Activated naive CD8-positive, alpha-beta T cell treated with anti-CD3 and anti-CD28 coated beads, Interleukin-2, amount 50 U/mL, for 24 hours (primary cell): Measurements from ENCODE around the gene ADM2.

Source experiments
- ATAC-seq: fragments of 150-1000 bp; cut with Tn5 transposase; one replicate; pipeline ENCODE4 v1.10.0; 2021
- DNase-seq: peaks from one replicate; pipeline ENCODE4 v3.0.0; 2021
- H3K27ac Mint-ChIP-seq: one replicate; pipeline ENCODE4 v1.8.0; 2021; ENCODE audit warnings: mild to moderate bottlenecking, mixed read lengths
- H3K27me3 Mint-ChIP-seq: one replicate; pipeline ENCODE4 v1.8.0; 2021; ENCODE audit warnings: mixed read lengths
- H3K36me3 Mint-ChIP-seq: one replicate; pipeline ENCODE4 v1.8.0; 2021; ENCODE audit warnings: low read depth, mixed read lengths
- H3K4me1 Mint-ChIP-seq: one replicate; pipeline ENCODE4 v1.8.0; 2021; ENCODE audit warnings: mixed read lengths
- H3K4me3 Mint-ChIP-seq: one replicate; pipeline ENCODE4 v1.8.0; 2021; ENCODE audit warnings: mild to moderate bottlenecking, moderate library complexity, mixed read lengths
- H3K9me3 Mint-ChIP-seq: one replicate; pipeline ENCODE4 v1.8.0; 2021; ENCODE audit warnings: mixed read lengths

The ADM2 gene

DNA sequence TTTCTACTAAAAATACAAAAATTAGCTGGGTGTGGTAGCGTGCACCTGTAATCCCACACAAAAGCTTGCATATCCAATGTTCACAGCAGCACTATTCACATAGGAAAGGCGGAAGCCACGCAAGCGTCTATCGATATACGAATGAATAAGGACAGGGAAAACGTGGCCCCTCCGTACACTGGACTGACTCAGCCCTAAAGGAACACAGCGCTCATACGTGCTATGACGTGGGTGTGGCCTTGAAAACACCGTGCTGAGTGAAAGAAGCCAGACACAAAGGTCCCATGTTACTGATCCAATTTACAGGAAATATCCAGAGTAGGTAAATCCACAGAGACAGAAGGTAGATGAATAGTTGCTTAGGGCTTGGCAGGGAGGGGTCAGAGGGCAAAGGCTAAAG lies 19.1 kb downstream of the ADM2 start:
- H3K9me3 Mint-ChIP-seq: no peaks in the 10 kb centered on the region
- no peak overlapping the region for H3K27ac Mint-ChIP-seq
- ATAC-seq (no peak), DNase-seq (no peak)
- no peaks in the 10 kb centered on the region for H3K36me3 Mint-ChIP-seq
- no peaks in the 10 kb centered on the region for H3K4me1 Mint-ChIP-seq
- H3K27me3 Mint-ChIP-seq: no peaks in the 10 kb centered on the region
- no peak overlapping the region for H3K4me3 Mint-ChIP-seq

DNA sequence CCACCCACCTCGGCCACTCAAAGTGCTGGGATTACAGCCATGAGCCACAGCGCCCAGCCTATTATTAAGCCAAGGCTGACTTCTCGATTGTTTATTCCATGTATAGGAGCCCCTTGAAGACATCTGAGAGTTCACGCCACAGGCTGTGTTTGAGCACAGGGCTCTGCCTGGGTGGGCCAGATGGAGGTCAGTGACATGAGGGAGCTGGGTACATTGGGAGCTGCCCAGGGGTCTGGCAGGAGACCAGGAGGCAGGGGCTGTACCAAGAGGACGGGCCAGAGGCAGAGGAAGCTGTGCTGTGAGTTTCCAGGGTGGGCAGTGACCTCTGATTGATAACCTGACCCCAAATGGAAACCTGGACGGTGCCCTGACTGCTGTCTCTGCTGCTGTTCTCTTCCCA lies 20.8 kb downstream of the ADM2 start:
- no peaks in the 10 kb centered on the region for H3K27me3 Mint-ChIP-seq
- H3K4me3 Mint-ChIP-seq: no peak overlapping the region
- H3K27ac Mint-ChIP-seq: no peak overlapping the region
- no peak for DNase-seq
- peaks cover 2% of the 10 kb centered on the region for H3K4me1 Mint-ChIP-seq
- ATAC-seq: no peak
- H3K9me3 Mint-ChIP-seq: no peaks in the 10 kb centered on the region
- H3K36me3 Mint-ChIP-seq: no peaks in the 10 kb centered on the region

DNA sequence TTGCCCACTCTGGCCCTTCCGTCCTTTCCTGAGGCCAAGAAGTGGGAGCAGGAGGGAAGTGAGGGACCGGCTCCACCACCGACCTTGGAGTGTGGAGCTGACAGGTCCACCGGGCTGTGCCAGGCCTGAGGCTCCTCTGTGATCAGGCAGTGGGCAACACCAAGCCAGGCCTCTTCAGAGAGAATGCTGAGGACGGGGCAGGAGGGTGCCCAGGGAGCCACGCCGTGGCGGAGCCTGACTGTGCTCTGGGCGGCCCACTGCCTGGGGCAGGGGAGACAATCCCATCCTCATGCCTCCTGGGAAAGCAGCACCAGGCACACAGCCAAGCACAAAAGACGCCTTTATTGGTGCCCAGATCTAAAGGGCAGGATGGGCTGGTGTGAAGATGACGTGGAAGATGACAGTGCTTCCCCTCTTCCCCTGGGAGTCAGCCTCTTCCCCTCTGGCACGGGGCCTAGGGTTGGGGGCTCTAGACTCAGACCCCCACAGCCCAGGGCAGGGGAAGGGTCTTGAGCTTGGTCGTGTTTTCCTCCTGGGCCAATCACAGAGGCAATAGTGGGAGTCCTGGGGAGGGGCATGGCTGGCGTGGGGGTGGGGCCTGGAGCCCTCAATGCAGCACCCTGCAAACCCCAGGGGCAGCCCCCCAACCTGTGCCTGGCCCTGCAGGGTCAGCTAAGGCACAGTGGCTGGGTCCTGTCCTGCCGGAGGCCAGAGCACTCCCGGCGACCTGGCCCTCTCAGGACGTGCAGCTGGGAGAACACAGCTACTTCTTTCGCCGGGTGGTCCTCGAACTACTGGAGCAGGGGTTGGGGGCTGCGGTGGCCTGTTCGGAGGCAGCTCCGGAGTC lies 21.5 kb downstream of the ADM2 start:
- H3K27ac Mint-ChIP-seq: no peak overlapping the region
- DNase-seq (no peak), ATAC-seq (no peak)
- no peak overlapping the region for H3K4me3 Mint-ChIP-seq
- H3K4me1 Mint-ChIP-seq: peaks cover 2% of the 10 kb centered on the region
- no peaks in the 10 kb centered on the region for H3K9me3 Mint-ChIP-seq
- H3K36me3 Mint-ChIP-seq: no peaks in the 10 kb centered on the region
- H3K27me3 Mint-ChIP-seq: no peaks in the 10 kb centered on the region

DNA sequence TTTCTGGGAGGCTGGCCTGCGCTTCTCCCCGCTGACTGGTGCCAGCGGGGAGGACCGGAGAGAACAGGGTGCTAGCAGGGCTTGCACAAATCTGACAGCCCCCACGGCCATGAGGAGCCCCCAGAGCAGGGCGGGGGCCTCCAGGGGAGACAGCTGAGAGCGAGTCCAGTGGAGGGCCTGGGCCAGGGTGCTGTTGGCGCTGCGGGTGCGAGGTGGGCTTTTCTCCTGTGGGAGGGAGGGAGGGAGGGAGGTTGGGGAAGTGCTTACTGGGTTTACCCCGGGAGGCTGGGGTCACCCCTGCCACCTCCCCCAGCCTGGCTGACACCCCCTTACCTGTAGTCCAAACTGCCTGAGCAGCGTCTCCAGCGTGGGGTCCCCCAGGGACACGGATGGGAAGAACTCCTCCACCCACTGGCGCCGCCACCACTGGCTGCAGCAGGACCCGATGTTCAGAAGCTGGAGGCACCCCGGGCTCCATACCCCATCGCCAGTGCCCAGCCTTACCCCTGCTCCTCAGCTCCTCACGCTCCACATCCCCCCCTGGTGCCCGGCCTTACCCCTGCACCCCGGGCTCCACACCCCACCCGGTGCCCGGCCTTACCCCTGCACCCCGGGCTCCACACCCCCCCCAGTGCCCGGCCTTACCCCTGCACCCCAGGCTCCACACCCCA lies 22.3 kb downstream of the ADM2 start:
- Mint-ChIP-seq H3K9me3 (no peaks in the 10 kb centered on the region), H3K27ac (no peak overlapping the region), H3K4me1 (peaks cover 2% of the 10 kb centered on the region), H3K36me3 (no peaks in the 10 kb centered on the region), H3K4me3 (no peak overlapping the region), H3K27me3 (no peaks in the 10 kb centered on the region)
- DNase-seq: peak; percentile 48
- ATAC-seq: no peak

DNA sequence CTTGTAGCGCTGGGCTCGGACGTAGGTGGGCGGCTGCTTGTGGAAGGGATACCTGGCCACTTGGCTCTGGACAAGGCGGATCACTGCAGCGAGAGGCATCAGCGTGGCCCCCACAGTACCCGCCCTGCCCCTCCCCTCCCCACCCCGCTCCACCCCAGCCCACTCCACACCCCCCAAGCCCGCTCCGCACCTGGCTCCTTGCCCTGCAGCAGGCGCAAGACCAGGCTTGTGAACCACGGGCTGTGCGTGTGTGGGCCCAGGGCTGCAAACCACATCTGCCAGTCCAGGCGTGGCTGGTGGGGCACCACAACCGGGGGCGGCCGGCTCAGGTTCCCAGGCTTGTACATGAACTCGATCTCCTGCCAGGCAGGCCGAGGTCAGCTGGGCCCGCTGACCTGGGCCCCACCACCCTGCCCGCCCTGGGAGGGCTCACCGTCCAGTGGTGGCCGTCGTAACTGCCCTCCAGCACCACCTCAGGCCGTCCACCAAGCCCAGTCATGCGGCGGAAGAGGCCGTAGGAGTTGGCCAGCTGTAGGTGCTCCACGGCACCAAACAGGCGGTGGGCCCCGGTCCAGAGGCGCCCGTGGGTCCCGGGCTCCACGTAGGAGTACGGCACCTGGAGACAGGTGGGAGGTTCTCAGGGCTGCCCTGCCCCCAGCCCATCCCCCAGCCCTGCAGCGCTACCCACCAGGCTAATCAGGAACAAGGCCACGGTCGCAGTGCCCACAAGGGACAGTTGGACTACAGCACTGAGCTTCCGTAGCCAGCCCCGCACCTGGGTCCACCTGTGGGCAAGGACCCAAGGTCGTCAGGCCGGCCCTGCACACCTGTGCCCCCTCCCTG lies 23.2 kb downstream of the ADM2 start:
- Mint-ChIP-seq H3K4me1 (peaks cover 12% of the 10 kb centered on the region), H3K36me3 (peaks cover 6% of the 10 kb centered on the region), H3K9me3 (no peaks in the 10 kb centered on the region), H3K27ac (no peak overlapping the region), H3K27me3 (no peaks in the 10 kb centered on the region), H3K4me3 (no peak overlapping the region)
- DNase-seq (no peak), ATAC-seq (no peak)

DNA sequence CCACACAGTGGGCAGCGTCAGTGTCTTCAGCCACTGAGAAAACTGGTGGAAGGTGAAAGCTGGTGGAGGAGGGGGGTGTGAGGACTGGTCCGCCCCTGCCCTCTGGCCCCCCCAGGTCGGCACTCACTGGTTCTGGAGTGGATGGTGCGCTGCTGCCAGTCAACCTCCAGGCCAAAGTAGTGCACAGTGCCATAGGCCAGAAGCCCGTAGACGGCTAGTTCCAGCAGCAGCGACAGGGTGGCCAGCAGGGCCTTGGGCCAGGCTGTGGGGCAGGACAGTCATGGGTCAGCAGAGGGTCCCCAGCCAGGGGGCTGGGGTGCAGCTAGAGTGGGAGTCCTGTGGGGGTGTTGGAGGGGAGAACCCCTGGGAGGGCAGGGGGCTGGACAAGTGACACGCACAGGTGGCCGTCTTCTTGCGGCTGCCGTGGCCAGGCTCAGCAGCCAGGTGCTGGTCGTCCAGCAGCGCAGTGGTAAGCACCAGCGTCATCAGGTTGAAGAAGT lies 24.0 kb downstream of the ADM2 start:
- H3K27ac Mint-ChIP-seq: no peak overlapping the region
- peaks cover 15% of the 10 kb centered on the region for H3K4me1 Mint-ChIP-seq
- no peaks in the 10 kb centered on the region for H3K9me3 Mint-ChIP-seq
- no peak overlapping the region for H3K4me3 Mint-ChIP-seq
- no peaks in the 10 kb centered on the region for H3K27me3 Mint-ChIP-seq
- DNase-seq: no peak
- ATAC-seq: no peak
- peaks cover 6% of the 10 kb centered on the region for H3K36me3 Mint-ChIP-seq

DNA sequence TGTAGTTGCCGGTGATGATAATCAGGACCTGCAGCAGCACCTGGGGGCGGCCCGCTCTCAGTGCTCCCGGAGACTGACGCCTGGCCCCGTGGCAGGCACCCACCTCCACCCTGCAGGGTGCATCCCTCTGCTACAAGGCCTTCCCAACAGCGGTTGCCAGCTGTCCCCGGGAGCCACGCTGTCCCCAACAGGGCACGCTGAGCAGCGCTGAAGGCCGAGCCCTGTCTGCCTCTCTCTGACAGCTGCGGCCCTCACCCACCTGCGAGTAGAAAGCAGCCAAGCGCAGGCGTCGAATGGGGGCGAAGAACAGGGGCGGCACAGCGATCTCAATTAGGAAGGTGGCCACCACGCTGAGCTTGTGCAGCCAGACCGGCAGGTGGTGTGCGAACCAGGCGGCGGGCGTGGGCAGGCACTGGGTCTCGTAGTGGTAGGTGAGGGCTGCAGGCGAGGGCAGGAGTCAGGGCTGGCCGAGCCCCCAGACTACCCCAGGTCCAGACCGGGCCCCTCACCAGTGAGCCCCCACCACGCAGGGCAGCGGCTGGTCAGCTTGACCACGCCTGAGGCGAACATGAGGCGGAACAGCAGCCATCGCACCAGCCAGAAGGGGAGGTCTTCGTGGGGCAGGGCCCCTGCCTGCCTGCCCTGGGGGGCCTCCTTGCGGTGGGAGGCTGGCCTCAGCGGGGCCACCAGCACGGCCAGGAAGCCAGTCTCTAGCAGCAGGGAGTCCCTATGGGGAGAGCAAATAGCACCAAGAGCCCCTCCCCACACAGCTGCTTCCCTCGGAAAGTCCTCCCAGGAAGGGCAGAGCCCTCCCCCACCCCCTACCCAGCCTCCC lies 24.6 kb downstream of the ADM2 start:
- no peak for DNase-seq
- no peaks in the 10 kb centered on the region for H3K9me3 Mint-ChIP-seq
- H3K4me1 Mint-ChIP-seq: peaks cover 16% of the 10 kb centered on the region
- peak overlapping the region; percentile 93 for H3K4me3 Mint-ChIP-seq
- H3K36me3 Mint-ChIP-seq: peaks cover 6% of the 10 kb centered on the region
- no peak overlapping the region for H3K27ac Mint-ChIP-seq
- H3K27me3 Mint-ChIP-seq: no peaks in the 10 kb centered on the region
- ATAC-seq: no peak

DNA sequence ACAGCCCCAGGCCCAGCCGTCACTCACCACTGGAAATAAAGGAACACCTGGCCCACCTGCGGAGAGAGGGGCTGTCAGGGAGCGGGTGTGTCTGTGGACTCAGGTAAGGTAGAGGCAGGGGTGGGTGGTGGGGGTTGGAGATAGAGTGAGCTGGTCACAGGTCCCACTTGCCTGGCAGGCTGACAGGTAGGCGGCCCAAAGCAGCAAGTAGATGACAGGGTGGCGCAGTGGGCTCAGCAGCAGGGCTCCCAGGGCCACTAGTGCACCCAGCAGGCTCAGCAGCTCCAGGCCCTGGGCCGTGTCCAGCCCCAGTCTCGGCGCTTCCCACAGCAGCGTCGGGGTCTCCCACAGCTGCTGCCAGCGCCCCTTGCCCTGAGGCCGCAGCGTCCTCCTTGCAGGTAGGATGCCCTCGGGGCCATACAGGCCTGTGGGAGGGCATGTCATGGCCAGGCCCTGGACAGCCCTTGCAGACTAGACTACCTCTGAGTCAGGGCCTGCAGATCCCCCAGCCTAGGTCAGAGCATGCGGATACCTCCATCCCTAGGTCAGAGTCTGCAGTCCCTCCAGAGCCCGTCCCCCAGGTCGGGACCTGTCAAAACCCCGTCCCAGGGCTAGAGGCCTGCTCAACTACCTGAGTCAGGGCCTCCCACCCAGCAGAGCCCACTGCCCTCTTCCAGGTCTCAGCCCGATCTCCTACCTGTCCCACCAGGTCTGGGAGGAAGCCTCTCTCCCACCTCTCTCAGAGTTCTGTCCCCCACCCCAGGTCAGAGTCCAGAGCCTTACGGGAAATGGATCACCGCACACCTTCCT lies 25.5 kb downstream of the ADM2 start:
- Mint-ChIP-seq H3K9me3 (no peaks in the 10 kb centered on the region), H3K27me3 (no peaks in the 10 kb centered on the region), H3K4me1 (peaks cover 16% of the 10 kb centered on the region), H3K4me3 (peak overlapping the region; percentile 93), H3K36me3 (peaks cover 6% of the 10 kb centered on the region), H3K27ac (peak overlapping the region; percentile 84)
- DNase-seq (peak; percentile 23), ATAC-seq (no peak)

DNA sequence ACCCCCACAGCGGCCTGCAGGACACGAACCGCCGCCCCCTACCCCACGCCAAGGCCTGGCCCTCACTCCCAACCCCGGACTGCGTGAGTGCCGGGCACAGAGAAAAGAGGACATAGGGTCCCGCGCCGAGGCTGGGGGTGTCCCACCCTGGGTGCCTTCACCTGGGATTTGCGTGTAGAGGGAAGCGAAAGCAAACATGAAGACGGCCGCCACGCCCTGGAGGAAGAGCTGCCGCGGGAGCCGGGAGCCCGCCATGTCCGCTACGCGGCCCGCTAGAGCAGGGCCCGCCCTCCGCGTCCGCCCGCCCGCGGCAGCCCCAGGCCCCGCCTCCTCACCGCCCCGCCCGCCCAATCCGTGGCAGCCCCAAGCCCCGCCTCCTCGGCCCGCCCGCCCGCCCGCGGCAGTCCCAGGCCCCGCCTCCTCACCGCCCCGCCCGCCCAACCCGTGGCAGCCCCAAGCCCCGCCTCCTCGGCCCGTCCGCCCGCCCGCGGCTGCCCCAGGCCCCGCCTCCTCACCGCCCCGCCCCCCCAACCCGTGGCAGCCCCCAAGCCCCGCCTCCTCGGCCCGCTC lies 26.2 kb downstream of the ADM2 start, which contains the start of gene LMF2:
Gene LMF2 (minus strand): TSS at position 282 of the 570 bp plus-strand sequence. CDS start 27 bp downstream, at position 255.
- H3K36me3 Mint-ChIP-seq: peaks cover 10% of the 10 kb centered on the region
- peak; percentile 74 for ATAC-seq
- H3K27ac Mint-ChIP-seq: peak within 1 kb of the TSS; percentile 87
- H3K4me3 Mint-ChIP-seq: peak within 1 kb of the TSS; percentile 93
- H3K9me3 Mint-ChIP-seq: no peaks in the 10 kb centered on the region
- DNase-seq: peak; percentile 94
- peaks cover 23% of the 10 kb centered on the region for H3K4me1 Mint-ChIP-seq
- H3K27me3 Mint-ChIP-seq: no peaks in the 10 kb centered on the region

DNA sequence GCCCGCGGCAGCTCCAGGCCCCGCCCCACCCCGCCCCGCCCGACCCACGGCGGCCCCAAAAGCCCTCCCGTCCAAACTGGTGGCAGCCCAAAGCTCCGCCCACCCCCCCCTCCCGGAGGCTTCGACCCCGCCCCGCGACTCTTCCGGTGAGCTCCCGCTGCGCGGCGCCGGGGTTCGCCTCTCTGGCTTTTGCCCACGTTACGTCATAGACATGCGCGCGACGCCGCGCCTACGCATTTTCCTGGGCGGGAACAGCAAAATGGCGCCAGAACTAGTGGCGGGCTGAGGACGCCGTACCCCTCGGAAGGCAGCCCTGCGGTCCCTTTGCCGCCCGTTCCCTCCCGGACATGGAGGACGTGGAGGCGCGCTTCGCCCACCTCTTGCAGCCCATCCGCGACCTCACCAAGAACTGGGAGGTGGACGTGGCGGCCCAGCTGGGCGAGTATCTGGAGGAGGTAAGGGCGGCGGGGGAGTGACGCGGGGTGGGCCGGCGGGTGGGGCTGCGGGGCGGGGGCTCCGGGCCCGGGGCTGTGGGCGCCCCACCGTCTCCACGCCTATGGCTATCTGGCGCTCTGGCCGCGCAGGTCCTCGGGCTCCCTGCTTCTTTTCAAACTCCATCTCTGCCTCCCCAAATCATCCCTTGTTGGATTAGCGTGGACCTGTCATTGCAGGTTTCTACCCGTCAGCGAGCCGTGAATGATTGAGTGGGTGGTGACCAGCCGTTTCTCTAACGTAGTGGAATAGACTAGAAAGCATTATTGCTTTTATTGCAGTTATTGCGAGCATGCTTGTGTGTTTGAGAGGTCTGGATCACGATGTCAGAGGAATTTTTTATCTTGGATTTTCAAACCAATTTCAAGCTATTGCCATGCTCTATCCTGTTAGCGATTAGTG lies 26.9 kb downstream of the ADM2 start, which contains the start of gene NCAPH2:
Gene NCAPH2 (plus strand): TSS at position 234 of the 894 bp plus-strand sequence. CDS start 114 bp downstream, at position 348.
- H3K27ac Mint-ChIP-seq: peak within 1 kb of the TSS; percentile 87
- peak; percentile 61 for ATAC-seq

DNA sequence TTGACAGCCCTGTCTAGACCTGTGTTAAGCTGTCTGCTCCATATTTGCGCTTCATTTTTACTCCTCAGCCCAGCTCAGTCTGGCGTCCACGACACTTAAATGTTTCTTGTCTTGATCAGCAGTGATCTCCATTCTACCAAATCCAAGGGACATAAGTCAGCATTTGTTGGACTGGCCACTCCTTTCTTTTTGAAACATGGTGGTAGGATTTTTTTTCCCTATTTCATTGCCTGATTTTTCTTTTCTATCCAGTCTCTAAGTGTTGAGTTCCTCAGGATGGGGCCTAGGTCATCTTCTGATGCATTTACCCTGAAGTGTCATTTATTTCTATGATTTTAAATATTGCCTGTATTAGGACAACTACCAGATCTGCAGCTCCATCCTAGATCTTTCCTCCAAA lies 27.6 kb downstream of the ADM2 start:
- Mint-ChIP-seq H3K9me3 (no peaks in the 10 kb centered on the region), H3K27ac (peak overlapping the region; percentile 87), H3K4me1 (peaks cover 27% of the 10 kb centered on the region), H3K27me3 (no peaks in the 10 kb centered on the region), H3K4me3 (peak overlapping the region; percentile 92), H3K36me3 (peaks cover 13% of the 10 kb centered on the region)
- no peak for ATAC-seq
- DNase-seq: no peak

More for the DNA sequence above, 26.9 kb downstream of the ADM2 start, which contains the start of gene NCAPH2:
- peak within 1 kb of the TSS; percentile 93 for H3K4me3 Mint-ChIP-seq
- H3K9me3 Mint-ChIP-seq: no peaks in the 10 kb centered on the region
- DNase-seq: peak; percentile 99
- peaks cover 27% of the 10 kb centered on the region for H3K4me1 Mint-ChIP-seq
- H3K27me3 Mint-ChIP-seq: no peaks in the 10 kb centered on the region
- H3K36me3 Mint-ChIP-seq: peaks cover 13% of the 10 kb centered on the region

DNA sequence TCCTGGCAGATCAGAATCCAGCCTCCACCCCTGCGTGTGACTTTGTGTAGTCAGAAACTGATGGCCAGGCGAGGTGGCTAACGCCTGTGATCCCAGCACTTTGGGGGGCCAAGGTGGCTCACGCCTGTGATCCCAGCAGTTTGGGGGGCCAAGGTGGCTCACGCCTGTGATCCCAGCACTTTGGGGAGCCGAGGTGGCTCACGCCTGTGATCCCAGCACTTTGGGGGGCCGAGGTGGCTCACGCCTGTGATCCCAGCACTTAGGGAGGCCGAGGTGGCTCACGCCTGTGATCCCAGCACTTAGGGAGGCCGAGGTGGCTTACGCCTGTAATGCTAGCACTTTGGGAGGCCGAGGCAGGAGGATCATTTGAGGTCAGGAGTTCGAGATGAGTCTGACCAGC lies 31.8 kb downstream of the ADM2 start:
- Mint-ChIP-seq H3K27ac (no peak overlapping the region), H3K27me3 (no peaks in the 10 kb centered on the region), H3K4me1 (peaks cover 30% of the 10 kb centered on the region), H3K4me3 (no peak overlapping the region), H3K36me3 (peaks cover 26% of the 10 kb centered on the region), H3K9me3 (no peaks in the 10 kb centered on the region)
- DNase-seq: no peak
- no peak for ATAC-seq
